GM12878 (cell line): Measurements from ENCODE around the gene C1orf21.

Source experiments
- CTCF ChIP-seq, 3 experiments: IDR thresholded peaks in 2 of 3; conservative IDR thresholded peaks in 1 of 3; 2 replicates each; pipeline ENCODE4 v1.5.1; 2011; ENCODE audit warnings: low read depth in 3 of 3, low read length in 3 of 3, mild to moderate bottlenecking in 3 of 3, control low read depth in 2 of 3, moderate library complexity in 2 of 3, inconsistent platforms in 1 of 3, mixed read lengths in 1 of 3; ENCODE audit not compliant: control insufficient read depth in 2 of 3, insufficient read depth in 1 of 3; ENCODE audit errors: extremely low read depth in 1 of 3
- EP300 ChIP-seq, 2 experiments: fragments of 150-350 bp in 1 of 2; IDR thresholded peaks; 2 replicates each; pipeline ENCODE4 v1.6.1; 2011 to 2012; ENCODE audit warnings: low read depth in 2 of 2, low read length in 2 of 2, borderline replicate concordance in 1 of 2, improper control_type of control experiment in 1 of 2, inconsistent platforms in 1 of 2; ENCODE audit not compliant: control insufficient read depth in 1 of 2
- NFIC ChIP-seq: IDR thresholded peaks from 2 replicates; pipeline ENCODE4 v1.6.1; 2012; ENCODE audit warnings: low read depth, mild to moderate bottlenecking, inconsistent platforms, low read length, moderate library complexity
- POLR2AphosphoS5 ChIP-seq: IDR thresholded peaks from 2 replicates; pipeline ENCODE4 v1.6.1; 2011; ENCODE audit warnings: mild to moderate bottlenecking, low read length, inconsistent platforms
- SUZ12 ChIP-seq: fragments of 200-600 bp; sonication (generic); IDR thresholded peaks from one replicate; pipeline ENCODE4 v1.6.1; 2018; ENCODE audit warnings: antibody characterized with exemption, mild to moderate bottlenecking; ENCODE audit not compliant: unreplicated experiment

- TF ChIP-seq SUZ12 = no peak
- no peak for TF ChIP-seq CTCF (IDR thresholded peaks at IDR 0.05 in 2 of 3, conservative IDR thresholded peaks at IDR 0.05 in 1 of 3; ENCODE audit: control insufficient read depth in 2 of 3, extremely low read depth in 1 of 3, insufficient read depth in 1 of 3, low read depth in 3 of 3, low read length in 3 of 3)
- no peak for TF ChIP-seq POLR2AphosphoS5
- TF ChIP-seq EP300 (IDR thresholded peaks at IDR 0.05; ENCODE audit: borderline replicate concordance in 1 of 2, control insufficient read depth in 1 of 2, low read depth in 2 of 2, low read length in 2 of 2) = no peak
- TF ChIP-seq NFIC = no peak
Observed at GRCh38 chr1:184557423-184558347, 170.9 kb downstream of the C1orf21 start.
